Caco-2 (cell line): ENCODE measurements around the gene EXT2. TPM values are rescaled to one million over a fixed set of nuclear protein-coding genes. Genes with fewer than 3 reads are reported as not detected.

Experiments
- BruUV-seq: library from RNA; stranded (reverse); fragments of 400-500 nt; replicated peaks from 2 replicates; lab custom pipeline; 2021; lab: Mats Ljungman, UMichigan
- CTCF ChIA-PET: fragments of 300-600 bp; sonication (Branson Sonifier 250); formaldehyde crosslinking; loops from one replicate; lab custom pipeline; 2022; ENCODE audit warnings: antibody characterized with exemption; lab: Charles Lee
- POLR2A ChIA-PET: fragments of 300-600 bp; sonication (Branson Sonifier 250); formaldehyde crosslinking; loops from one replicate; lab custom pipeline; 2022; ENCODE audit warnings: antibody characterized with exemption; lab: Charles Lee
- DNase-seq, 2 experiments: peaks; one replicate each; pipeline versions ENCODE4 v3.0.0 to v3.0.0-alpha.2; 2020 to 2022
- H3K27me3 ChIP-seq: replicated peaks from 2 replicates; pipeline ENCODE4 v1.6.0; 2011; ENCODE audit warnings: low read length; ENCODE audit not compliant: control insufficient read depth, insufficient read depth
- H3K36me3 ChIP-seq: 2 replicates; pipeline ENCODE4 v1.5.1; 2011; ENCODE audit warnings: low read length; ENCODE audit not compliant: control insufficient read depth, insufficient read depth
- H3K4me1 ChIP-seq: fragments of 250-450 bp; sonication (Bioruptor Pico); 2 replicates; pipeline ENCODE4 v1.5.1; 2020; ENCODE audit warnings: mild to moderate bottlenecking
- H3K4me3 ChIP-seq: 2 replicates; pipeline ENCODE4 v1.5.1; 2011; ENCODE audit warnings: low read depth, mild to moderate bottlenecking, control low read depth, low read length
- H3K9me3 ChIP-seq: fragments of 250-450 bp; sonication (Bioruptor Pico); 2 replicates; pipeline ENCODE4 v1.5.1; 2020; ENCODE audit warnings: mild to moderate bottlenecking, moderate library complexity
- H3K27ac Mint-ChIP-seq: one replicate; pipeline ENCODE4 v1.8.0; 2022; ENCODE audit warnings: mixed read lengths; ENCODE audit not compliant: unreplicated experiment
- H3K27me3 Mint-ChIP-seq: one replicate; pipeline ENCODE4 v1.8.0; 2022; ENCODE audit warnings: mixed read lengths; ENCODE audit not compliant: insufficient read depth, unreplicated experiment
- H3K36me3 Mint-ChIP-seq: one replicate; pipeline ENCODE4 v1.8.0; 2022; ENCODE audit warnings: mild to moderate bottlenecking, mixed read lengths; ENCODE audit not compliant: insufficient read depth, unreplicated experiment
- H3K4me1 Mint-ChIP-seq: one replicate; pipeline ENCODE4 v1.8.0; 2022; ENCODE audit warnings: low read depth, mixed read lengths; ENCODE audit not compliant: unreplicated experiment
- H3K4me3 Mint-ChIP-seq: one replicate; pipeline ENCODE4 v1.8.0; 2022; ENCODE audit warnings: mild to moderate bottlenecking, moderate library complexity, mixed read lengths; ENCODE audit not compliant: unreplicated experiment
- H3K9me3 Mint-ChIP-seq: one replicate; pipeline ENCODE4 v1.8.0; 2022; ENCODE audit warnings: mixed read lengths; ENCODE audit not compliant: unreplicated experiment
- intact Hi-C: fragments of 100-400 bp; cut with micrococcal nuclease; formaldehyde crosslinking; loops from one replicate; pipeline ENCODE4 v1.10.0; 2022; ENCODE audit not compliant: unreplicated experiment
- total RNA-seq: library from RNA; stranded (reverse); gene quantifications from 2 replicates; pipeline ENCODE4 v1.2.3, GENCODE V29; 2022
- TF ChIP-seq, protein P1 (sequence below), 2 experiments: fragments of 200-600 bp in 1 of 2; IDR thresholded peaks; 1 replicate in 1 of 2; 2 replicates in 1 of 2; pipeline versions ENCODE4 v1.5.1 to v1.8.0; 2011 to 2022; ENCODE audit warnings: antibody characterized with exemption in 1 of 2, control low read depth in 1 of 2, inconsistent platforms in 1 of 2, low read depth in 1 of 2, low read length in 1 of 2, mild to moderate bottlenecking in 1 of 2, moderate library complexity in 1 of 2; ENCODE audit not compliant: insufficient read depth in 1 of 2, severe bottlenecking in 1 of 2, unreplicated experiment in 1 of 2

EXT2 gene
- total RNA-seq, 1 experiment from 2014 or later = 83.3 TPM

DNA sequence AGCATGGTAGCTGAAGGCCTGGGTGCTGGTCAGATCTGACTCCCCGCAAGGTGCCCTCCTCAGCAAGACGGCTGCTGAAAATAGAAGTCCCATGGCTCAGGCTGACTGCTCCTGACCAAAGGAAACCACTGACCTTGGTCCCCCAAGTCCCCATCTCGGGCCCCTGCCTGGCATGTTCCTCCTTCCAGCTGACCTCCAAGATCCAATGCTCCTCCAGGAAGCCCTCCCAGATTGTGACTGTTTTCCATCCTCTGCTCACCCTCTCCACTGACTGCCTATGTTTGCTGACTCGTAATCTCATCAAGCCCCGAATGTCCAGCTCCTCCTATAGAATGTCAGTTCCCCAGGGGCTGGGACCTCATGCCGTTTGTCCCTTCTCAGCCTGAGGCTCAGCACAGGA lies 184.0 kb downstream of the EXT2 start:
- Histone ChIP-seq H3K27me3 (no peaks in the 10 kb centered on the region), H3K4me3 (no peak overlapping the region), H3K4me1 (peaks cover 11% of the 10 kb centered on the region), H3K36me3 (no peaks in the 10 kb centered on the region), H3K9me3 (no peaks in the 10 kb centered on the region)
- no TSS peak for BruUV-seq
- no peak overlapping the region for H3K4me3 Mint-ChIP-seq
- intact Hi-C loops = no loop called here
- no peak for DNase-seq
- CTCF ChIA-PET = no interaction called here
- H3K27me3 Mint-ChIP-seq = no peaks in the 10 kb centered on the region
- POLR2A ChIA-PET = no interaction called here
- H3K9me3 Mint-ChIP-seq = peaks cover 9% of the 10 kb centered on the region
- H3K27ac Mint-ChIP-seq = no peak overlapping the region
- H3K4me1 Mint-ChIP-seq = peaks cover 5% of the 10 kb centered on the region
- TF ChIP-seq, protein P1, sequence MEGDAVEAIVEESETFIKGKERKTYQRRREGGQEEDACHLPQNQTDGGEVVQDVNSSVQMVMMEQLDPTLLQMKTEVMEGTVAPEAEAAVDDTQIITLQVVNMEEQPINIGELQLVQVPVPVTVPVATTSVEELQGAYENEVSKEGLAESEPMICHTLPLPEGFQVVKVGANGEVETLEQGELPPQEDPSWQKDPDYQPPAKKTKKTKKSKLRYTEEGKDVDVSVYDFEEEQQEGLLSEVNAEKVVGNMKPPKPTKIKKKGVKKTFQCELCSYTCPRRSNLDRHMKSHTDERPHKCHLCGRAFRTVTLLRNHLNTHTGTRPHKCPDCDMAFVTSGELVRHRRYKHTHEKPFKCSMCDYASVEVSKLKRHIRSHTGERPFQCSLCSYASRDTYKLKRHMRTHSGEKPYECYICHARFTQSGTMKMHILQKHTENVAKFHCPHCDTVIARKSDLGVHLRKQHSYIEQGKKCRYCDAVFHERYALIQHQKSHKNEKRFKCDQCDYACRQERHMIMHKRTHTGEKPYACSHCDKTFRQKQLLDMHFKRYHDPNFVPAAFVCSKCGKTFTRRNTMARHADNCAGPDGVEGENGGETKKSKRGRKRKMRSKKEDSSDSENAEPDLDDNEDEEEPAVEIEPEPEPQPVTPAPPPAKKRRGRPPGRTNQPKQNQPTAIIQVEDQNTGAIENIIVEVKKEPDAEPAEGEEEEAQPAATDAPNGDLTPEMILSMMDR (IDR thresholded peaks at IDR 0.05; ENCODE audit: insufficient read depth in 1 of 2, low read depth in 1 of 2, low read length in 1 of 2, severe bottlenecking in 1 of 2, unreplicated experiment in 1 of 2) = no peak
- no peaks in the 10 kb centered on the region for H3K36me3 Mint-ChIP-seq

DNA sequence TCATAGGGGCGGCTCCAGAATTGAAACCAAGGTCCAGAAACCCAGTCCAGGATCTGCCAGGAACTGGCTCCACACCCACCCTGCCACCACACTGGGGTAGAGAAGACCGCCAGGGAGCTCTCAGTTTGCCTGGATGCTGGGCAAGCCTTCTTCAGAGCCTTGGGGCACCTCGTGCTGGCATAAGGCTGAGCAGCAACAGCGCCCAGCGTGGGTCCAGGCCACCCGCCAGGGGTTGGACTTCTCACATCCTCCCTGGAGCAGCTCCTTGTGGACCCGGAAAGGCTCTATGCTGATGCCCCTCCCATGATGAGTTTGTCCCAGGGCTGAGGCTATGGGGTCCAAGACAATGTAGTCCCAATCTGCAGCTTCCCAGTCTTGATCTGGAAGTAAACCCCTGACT lies 184.8 kb downstream of the EXT2 start:
- Mint-ChIP-seq H3K36me3 (no peaks in the 10 kb centered on the region), H3K27me3 (no peaks in the 10 kb centered on the region), H3K9me3 (peaks cover 9% of the 10 kb centered on the region), H3K4me1 (peaks cover 5% of the 10 kb centered on the region), H3K27ac (no peak overlapping the region), H3K4me3 (no peak overlapping the region)
- no peaks in the 10 kb centered on the region for H3K27me3 ChIP-seq
- POLR2A ChIA-PET = no interaction called here
- no peaks in the 10 kb centered on the region for H3K36me3 ChIP-seq
- H3K4me3 ChIP-seq = no peak overlapping the region
- intact Hi-C loops = loop anchor here (5.0 kb wide), 1 partner anchor 38 kb away; no protein-coding TSS in a partner anchor
- no peak for DNase-seq
- no TSS peak for BruUV-seq
- H3K9me3 ChIP-seq = no peaks in the 10 kb centered on the region
- TF ChIP-seq, protein P1 (IDR thresholded peaks at IDR 0.05; ENCODE audit: insufficient read depth in 1 of 2, low read depth in 1 of 2, low read length in 1 of 2, severe bottlenecking in 1 of 2, unreplicated experiment in 1 of 2) = no peak
- CTCF ChIA-PET = no interaction called here
- peaks cover 11% of the 10 kb centered on the region for H3K4me1 ChIP-seq

DNA sequence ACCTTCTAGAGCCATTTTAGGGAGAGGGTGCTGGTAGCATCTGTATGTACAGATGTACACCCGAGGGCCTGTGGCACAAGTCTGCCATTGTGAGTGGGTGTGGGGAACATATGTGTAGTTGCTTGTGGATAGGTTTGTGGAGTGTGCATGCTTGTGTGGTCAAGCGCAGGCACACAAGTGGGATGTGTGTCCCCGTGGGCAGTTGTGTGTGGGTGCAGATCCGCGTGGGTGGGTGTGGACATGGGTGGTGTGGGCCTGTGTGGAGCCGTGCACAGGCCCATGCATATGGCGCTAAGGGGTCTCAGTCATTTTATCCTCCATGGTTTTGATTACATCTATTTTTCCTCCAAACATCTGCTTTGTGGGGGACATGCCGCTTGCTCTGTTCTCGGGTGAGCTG lies 185.7 kb downstream of the EXT2 start:
- POLR2A ChIA-PET = no interaction called here
- no peaks in the 10 kb centered on the region for H3K36me3 Mint-ChIP-seq
- Histone ChIP-seq H3K9me3 (no peaks in the 10 kb centered on the region), H3K4me3 (no peak overlapping the region), H3K4me1 (peaks cover 17% of the 10 kb centered on the region), H3K36me3 (no peaks in the 10 kb centered on the region), H3K27me3 (no peaks in the 10 kb centered on the region)
- peak overlapping the region; percentile 67 for H3K27ac Mint-ChIP-seq
- BruUV-seq = no TSS peak
- peaks cover 14% of the 10 kb centered on the region for H3K4me1 Mint-ChIP-seq
- DNase-seq = no peak
- intact Hi-C loops = loop anchor here (5.0 kb wide), 1 partner anchor 39 kb away; no protein-coding TSS in a partner anchor
- H3K27me3 Mint-ChIP-seq = no peaks in the 10 kb centered on the region
- no peak overlapping the region for H3K4me3 Mint-ChIP-seq
- TF ChIP-seq, protein P1 (IDR thresholded peaks at IDR 0.05; ENCODE audit: insufficient read depth in 1 of 2, low read depth in 1 of 2, low read length in 1 of 2, severe bottlenecking in 1 of 2, unreplicated experiment in 1 of 2) = no peak
- H3K9me3 Mint-ChIP-seq = peaks cover 9% of the 10 kb centered on the region
- CTCF ChIA-PET = no interaction called here
